HEK293T (cell line): Measurements from ENCODE around the gene MT1E.

Source experiments
- FOXA1 ChIP-seq: fragments of 450-650 bp; IDR thresholded peaks from 2 replicates; pipeline ENCODE4 v1.6.1; 2016; ENCODE audit warnings: mild to moderate bottlenecking
- FOXM1 ChIP-seq: fragments of 450-650 bp; IDR thresholded peaks from 2 replicates; pipeline ENCODE4 v1.6.1; 2017; ENCODE audit warnings: mild to moderate bottlenecking, borderline replicate concordance
- L3MBTL2 ChIP-seq: fragments of 450-650 bp; conservative IDR thresholded peaks from 2 replicates; pipeline ENCODE4 v1.6.1; 2016; ENCODE audit warnings: mild to moderate bottlenecking

GRCh38 chr16:56635441-56635967, 9.9 kb downstream of the MT1E start:
- TF ChIP-seq L3MBTL2 (no peak), FOXM1 (no peak), FOXA1 (no peak)
